GM21447 (cell line): Measurements from ENCODE around the gene ERVH48-1.
"Not testable (repeated sequence)": the region's sequence is repeated elsewhere in the genome, so short reads cannot be mapped to it uniquely, and the experiment has no call there.

Experiments used
- ATAC-seq: cut with Tn5 transposase; IDR thresholded peaks from one replicate; pipeline ENCODE4 v1.9.1; 2021; ENCODE audit not compliant: unreplicated experiment

The ERVH48-1 gene

DNA sequence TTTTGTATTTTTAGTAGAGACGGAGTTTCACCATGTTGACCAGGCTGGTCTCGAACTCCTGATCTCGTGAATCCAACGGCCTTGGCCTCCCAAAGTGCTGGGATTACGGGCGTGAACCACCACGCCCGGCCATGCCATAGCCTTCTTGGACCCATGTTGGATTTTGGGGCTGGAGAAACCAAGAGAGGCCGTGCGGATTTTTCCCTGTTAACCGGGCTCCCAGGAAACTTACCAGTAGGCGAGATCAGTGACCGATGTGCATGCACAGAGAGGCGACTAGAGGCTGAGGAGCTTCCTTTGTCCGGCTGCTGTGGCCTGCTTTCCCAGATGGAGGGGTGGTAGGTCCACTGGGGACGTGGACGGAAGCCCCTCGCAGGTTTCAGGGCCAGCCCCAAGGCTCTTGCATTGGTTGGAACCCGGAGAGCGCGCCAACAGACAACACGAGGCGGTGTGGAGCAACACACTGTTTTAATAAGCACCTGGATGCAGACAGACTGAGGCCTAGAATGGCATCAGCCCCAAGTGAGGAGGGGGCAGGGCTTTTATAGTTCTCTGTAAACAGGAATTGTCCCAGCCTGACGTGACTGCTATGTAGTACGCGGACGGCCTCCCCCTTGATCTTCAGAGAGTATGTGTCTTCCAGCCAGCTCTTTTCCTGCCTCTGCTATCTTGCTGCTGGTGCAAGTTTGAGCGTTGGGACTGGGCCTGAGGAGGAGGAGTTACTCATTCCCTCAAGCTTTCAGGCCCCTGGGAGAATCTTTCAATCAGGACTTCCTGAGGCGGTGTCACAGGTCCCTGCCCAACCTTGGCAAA lies at the start of gene ERVH48-1:
ERVH48-1 (minus strand) TSS at position 517 of the 813 bp plus-strand sequence. CDS start 6,624 bp downstream, outside the sequence.
- no peak for ATAC-seq

DNA sequence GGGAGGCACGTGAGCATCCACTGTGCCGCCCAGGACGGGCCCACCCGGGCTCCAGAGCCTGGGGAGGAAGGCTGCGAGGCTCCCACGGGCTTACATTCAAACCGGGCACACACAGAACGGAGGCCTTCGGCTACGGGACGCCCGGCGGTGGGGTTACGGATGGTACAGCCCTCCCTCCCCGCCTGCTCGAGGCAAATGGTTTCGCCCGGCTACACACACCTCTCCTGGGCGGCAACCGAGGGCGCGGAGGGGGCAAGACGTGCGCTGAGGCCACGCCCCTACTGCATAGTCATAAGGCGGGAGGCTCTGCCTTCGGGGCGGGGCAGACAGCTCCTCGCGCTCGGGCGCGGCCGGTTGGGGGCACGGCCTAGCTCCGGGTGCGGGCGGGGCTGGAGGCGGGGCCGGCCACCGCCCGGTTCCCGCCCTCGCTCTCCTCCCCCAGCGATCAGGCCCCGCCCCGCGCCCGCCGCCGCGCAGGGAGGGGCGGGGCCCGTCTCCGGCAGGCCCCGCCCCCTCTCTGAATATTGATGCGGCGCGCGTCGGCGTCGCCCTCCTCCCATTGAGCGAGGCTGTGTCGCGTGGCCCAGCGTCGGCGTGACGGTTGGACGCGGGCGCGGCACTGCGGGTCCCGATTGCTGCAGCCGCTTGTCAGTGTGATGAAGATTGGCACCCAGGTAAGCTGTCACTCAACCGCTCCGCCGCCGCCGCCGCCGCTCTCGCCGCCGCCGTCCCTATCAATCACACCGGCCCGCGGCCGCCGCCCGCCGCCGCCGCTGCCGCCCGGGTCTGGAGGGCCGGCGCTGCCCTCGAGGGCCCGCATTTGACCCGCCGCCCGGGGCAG lies 48.8 kb upstream of the ERVH48-1 start, which contains the start of gene PKNOX1:
PKNOX1 (plus strand) TSS at position 572 of the 841 bp plus-strand sequence. CDS start 29,820 bp downstream, outside the sequence.
- ATAC-seq = peak; percentile 83

GRCh38 chr21:42973309-42973990 lies 48.0 kb upstream of the ERVH48-1 start:
- ATAC-seq = no peak

DNA sequence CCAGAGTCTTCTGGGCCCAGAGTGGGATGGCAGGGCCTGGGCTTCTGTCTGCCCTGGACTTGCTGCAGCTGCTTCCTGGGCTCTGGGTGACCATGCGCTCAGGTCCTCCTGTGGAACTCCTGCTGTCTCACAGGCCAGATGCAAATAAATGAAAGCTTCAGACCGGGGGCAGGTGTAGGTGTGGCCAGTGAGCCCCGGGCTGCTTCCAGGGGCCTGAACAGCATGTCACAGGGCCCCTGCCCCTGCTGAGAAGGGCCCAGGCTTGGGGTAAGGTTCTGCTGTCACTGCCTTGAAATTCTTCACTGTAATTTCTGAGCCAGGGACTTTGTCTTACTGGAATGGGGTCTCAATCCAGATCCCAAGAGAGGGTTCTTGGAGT lies 46.5 kb upstream of the ERVH48-1 start:
- ATAC-seq = no peak

- no peak for ATAC-seq
Measured at GRCh38 chr21:42970946-42971653, 45.7 kb upstream of the ERVH48-1 start.

GRCh38 chr21:42969193-42969600 lies 43.8 kb upstream of the ERVH48-1 start:
- ATAC-seq = no peak

DNA sequence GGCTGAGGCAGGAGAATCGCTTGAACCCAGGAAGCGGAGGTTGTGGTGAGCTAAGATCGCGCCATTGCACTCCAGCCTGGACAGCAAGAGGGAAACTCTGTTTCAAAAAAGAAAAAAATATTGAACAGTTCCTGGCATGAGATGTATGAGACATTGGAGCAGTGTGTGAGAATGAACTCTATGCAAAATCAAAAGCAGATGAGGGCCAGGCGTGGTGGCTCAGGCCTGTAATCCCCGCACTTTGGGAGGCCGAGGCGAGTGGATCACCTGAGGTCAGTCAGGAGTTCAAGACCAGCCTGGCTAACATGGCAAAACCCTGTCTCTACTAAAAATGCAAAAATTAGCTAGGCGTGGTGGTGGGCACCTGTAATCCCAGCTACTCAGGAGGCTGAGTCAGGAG lies 42.2 kb upstream of the ERVH48-1 start:
- ATAC-seq = not testable (repeated sequence)

DNA sequence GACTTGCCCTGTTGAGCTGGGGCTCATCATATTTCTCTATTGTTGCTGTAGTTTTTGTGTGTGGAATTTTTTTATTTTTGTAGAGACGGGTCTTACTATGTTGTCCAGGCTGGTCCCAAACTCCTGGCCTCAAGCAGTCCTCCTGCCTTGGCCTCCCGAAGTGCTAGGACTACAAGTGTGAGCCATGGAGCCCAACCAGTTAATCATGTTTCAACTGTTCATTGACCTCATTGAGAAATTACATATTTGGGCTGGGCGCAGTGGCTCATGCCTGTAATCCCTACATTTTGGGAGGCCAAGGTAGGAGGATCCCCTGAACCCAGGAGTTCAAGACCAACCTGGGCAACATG lies 39.8 kb upstream of the ERVH48-1 start:
- no peak for ATAC-seq

DNA sequence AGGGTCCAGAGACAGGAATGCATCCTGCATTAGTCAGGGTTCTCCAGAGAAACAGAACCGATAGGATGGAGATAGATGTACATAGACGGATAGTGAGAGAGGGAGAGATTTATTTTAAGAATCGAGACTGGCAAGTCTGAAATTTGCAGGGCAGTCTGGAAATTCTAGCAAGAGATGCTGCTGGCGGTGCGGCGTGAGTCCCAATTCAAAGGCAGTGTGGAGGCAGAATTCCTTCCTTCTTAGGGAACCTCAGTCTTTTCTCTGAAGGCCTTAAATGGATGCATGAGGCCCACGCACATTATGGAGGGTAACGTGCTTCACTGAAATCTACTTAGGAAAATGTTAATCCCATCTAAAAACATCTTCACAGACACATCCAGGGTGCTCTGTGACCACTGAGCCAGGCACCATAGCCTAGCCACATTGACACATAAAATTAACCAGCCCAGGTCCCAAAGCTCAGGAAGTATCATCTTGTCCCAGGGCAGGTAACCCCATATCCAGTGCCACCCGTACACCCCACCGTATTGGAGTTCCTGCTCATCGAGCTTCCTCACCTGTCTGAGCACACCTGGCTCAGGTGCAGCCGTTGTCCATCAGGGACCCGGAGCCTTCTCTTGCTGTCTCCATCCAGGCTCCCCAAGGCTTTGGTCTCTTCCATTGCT lies 39.2 kb upstream of the ERVH48-1 start:
- ATAC-seq = no peak

DNA sequence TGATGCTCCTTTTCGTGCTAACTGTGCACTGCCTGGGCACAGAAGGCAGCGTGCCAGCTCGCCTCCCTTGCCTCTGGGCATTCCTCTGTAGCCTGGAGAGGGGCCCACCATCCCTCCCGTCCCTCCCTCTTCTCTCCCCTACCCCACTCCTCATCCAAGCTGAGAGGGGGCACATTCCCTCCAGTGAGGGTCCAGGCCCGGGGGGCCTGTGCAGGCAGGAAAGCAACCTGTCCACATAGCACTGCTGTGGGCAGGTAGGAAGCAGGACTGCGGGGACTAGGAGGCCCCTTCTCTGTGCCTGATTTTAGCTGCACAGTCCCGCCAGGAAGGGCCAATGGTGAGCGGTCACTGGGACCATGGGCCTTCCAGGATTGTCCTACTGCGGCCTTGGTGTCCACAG lies 38.7 kb upstream of the ERVH48-1 start:
- ATAC-seq = no peak

DNA sequence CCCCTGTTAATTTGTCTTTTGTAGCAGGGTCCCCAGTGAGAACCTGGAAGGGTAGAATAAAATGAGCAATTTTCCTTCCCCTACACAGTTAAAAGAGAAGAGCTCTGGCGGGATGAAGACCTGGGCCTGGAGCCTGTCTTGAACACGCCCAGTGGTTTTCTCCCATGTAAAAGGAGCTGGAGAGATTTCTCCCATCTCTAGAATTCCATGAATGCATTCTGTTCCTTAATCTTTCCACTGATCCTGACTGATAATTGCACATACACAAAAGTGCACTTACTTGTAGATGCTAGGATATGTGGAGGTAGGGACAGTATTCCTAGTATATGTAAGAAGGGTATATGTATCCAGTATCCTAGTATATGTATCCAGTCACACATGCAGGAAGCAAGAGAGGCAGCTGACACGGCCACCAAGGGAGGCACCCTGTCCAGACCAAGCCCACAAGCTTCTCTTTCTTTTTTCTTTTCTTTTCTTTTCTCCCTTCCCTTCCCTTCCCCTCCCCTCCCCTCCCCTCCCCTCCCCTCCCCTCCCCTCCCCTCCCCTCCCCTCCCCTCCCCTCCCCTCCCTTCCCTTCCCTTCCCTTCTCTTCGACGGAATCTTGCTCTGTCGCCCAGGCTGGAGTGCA lies 37.1 kb upstream of the ERVH48-1 start:
- ATAC-seq = no peak

DNA sequence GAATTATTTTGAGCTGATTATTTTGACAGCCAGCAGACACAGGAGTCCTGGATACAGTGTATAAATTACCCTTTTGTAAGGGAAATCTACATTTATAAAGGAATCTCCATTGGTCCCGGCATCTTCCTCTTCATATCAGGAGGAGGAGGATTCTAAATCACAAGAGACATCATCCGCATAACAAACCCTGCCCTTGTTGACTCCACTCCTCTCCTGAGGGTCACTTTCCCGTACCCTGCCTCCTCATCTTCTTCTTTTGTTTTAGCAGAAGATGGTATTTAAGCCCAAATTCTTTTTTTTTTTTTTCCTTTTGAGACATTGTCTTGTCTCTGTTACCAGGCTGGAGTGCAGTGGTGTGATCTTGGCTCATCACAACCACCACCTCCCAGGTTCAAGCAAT lies 34.3 kb upstream of the ERVH48-1 start:
- no peak for ATAC-seq

DNA sequence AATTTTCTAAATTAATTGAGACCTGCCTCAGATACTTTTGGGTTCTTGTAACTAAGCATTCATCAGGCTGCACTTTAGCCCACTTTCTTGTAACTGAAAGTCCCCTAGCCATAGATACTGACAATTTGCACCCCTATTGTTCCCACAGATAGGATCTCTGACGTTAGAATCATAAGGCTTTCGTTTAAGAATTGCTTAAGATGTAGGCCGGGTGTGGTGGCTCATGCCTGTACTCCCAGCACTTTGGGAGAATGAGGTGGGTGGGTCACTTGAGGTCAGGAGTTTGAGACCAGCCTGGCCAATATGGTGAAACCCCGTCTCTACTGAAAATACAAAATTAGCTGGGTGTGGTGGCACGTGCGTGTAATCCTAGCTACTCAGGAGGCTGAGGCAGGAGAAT lies 32.7 kb upstream of the ERVH48-1 start:
- not testable (repeated sequence) for ATAC-seq

DNA sequence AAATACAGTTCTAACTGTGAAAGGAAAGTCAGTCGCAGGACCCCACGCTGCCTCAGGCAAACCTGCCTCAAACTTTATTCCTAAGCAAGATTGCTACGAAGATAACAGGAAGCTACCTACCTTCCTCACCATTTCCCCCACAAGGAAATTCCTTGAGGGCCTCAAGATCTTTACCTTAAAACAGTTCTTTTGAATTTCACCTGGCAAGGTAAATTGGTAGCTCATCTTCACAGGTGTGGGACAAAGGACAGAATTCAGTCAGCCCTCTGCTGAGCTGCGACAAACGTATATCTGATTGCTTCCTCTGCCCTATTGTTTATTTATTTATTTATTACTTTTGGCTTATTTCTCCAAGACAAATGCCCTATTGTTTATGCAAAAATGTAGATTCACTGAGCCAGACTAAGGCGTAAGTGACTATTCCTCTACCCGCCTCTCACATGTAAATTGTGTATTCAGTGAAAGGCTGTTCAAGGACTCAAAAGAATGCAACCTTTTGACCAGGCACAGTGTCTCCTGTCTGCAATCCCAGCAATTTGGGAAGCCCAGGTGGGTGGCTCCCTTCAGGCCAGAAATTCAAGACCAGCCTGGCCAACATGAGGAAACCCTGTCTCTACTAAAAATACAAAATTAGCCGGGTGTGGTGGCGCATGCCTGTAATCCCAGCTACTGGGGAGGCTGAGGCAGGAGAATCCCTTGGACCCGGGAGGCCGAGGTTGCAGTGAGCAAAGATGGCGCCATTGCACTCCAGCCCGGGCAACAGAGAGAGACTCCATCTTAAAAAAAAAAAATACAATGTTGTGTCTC lies 31.6 kb upstream of the ERVH48-1 start:
- ATAC-seq = peak; percentile 98

- ATAC-seq = not testable (repeated sequence)
Measured at GRCh38 chr21:42951193-42951592, 25.8 kb upstream of the ERVH48-1 start.

DNA sequence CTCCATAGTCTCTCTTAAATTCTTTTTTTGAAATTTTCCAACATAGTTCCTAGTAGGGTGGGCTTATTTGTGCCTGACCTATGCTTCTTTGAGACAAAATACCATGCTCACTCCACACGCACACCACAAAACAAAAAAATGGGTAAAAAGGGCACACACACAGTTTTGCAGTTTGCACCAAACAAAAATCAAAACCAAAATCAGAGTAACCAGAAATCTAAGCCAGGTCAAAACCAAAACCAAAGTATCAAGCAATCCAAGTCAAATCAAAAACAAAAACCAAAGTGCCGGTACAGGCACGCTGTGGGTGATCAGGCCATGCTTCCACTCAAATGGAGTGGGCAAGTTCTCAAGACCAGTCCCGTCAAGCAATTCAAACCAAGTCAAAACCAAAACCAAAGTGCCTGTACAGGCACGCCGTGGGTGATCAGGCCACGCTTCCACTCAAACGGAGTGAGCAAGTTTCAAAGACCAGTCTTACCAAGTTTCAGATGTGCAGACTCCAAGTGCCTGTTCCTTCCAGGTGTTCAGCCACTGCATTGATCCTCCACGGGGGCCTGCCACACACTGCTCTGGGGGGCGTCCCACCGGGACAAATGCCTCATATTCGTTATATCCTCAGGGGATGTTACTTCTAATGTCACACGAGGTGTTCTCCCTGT lies 23.8 kb upstream of the ERVH48-1 start:
- not testable (repeated sequence) for ATAC-seq

DNA sequence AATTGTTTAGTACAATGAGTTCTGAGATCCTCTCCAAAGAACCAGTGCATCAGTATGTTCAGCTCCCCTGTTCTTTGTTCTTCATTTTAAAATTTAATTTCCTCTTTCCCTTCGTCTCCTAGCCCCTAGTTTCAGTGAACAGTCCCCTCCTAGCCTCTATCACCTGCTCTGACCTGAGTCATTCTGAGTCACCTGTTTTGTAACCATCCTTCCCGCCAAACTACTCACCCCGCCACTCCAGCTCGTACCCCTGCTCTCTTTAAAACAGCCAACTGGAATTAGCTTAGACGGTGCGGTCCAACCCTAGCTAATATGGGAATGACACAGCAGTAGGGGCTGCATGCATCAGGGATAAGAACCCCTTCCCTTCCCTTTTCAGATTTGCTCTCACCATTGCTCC lies 16.8 kb upstream of the ERVH48-1 start:
- ATAC-seq = no peak

DNA sequence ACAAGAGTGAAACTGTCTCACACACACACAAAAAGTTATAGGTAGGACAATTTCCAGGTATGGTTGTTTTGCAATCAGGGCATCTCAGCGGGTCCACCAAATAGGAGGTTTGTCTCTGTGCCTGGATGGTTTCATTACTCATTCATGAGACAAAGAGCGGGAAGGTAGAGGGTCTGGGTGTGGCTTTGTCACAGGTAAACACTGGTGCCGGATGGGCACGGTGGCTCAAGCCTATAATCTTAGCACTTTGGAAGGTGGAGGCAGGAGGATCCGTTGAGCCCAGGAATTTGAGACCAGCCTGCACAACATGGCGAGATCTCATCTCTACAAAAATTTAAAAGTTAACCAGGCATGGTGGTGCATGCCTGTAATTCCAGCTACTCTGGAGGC lies 16.3 kb upstream of the ERVH48-1 start:
- no peak for ATAC-seq
